ENCODE measurements around the gene HCFC2. TPM values are rescaled to one million over a fixed set of nuclear protein-coding genes. Genes with fewer than 3 reads are reported as not detected.
"Not testable (repeated sequence)": the region's sequence is repeated elsewhere in the genome, so short reads cannot be mapped to it uniquely, and the experiment has no call there.

The HCFC2 gene
- polyA plus RNA-seq, 1 donor, result 34.3 TPM

GRCh38 chr12:104057771-104058197 is 6.5 kb upstream of the HCFC2 start:
- DNase-seq (ENCODE audit: low read depth), result no peak

GRCh38 chr12:104058802-104059201 is 5.5 kb upstream of the HCFC2 start:
- no peak for DNase-seq (ENCODE audit: low read depth)

GRCh38 chr12:104059963-104060362 is 4.4 kb upstream of the HCFC2 start:
- DNase-seq (ENCODE audit: low read depth), result no peak

DNA sequence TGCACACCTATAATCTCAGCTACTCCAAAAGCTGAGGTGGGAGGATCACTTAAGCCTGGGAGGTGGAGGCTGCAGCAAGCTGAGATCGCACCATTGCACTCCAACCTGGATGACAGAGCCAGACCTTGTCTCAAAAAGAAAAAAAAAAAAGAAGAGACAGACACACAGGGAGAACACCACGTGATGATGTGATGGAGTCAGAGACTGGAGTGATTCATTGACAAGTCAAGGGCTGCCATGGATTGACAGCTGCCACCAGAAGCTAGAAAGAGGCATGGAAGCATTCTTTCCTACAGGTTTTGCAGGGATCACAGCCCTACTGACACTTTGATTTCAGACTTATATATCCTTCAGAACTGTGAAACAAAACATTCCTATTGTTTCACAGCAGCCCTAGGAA is 3.5 kb upstream of the HCFC2 start:
- DNase-seq (ENCODE audit: low read depth), result no peak

GRCh38 chr12:104063712-104064030 is 660 bp upstream of the HCFC2 start:
- no peak for DNase-seq (ENCODE audit: low read depth)

DNA sequence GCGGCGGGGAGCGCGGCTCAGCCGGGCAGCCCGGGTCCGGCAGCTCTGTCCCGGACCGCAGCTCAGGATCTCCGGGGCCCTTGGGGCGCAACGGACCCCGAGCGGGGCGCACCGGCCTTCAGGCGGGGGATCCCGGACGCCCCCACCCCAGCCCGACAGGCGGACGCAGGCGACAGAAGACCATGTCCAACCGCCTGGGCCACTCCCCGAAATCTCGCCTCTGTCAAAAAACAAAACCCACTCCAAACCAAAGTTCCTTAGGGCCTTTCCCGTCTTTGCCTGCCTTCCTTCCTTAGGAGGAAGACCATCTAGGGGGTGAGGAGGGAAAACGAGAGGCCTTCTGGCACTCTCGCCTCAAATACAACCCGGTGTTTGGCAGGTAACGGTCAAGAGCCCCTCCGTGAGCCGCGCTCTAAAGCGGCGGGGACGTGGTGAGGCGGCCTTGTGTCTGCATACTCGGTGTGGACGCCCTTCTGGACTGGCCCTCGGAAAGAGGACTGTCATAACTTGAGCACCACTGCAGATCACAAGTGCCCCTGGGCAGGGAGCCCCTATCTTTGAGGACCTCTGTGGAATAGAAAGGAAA is 604 bp downstream of the HCFC2 start:
- no peak for DNase-seq (ENCODE audit: low read depth)

DNA sequence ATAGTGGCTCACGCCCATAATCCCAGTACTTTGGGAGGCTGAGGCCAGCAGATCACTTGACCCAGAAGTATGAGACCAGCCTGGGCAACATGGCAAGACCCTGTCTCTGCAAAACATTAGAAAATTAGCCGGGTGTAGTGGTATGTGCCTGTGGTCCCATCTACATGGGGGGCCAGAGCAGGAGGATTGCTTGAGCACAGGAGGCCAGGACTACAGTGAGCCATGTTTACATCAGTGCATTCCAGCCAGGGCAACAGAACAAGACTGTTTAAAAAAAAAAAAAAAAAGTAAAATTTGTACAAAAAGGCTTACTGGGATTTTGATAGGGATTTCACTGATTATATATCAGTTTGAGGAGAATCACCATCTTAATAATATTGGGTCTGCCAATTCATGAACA is 7.8 kb downstream of the HCFC2 start:
- DNase-seq (ENCODE audit: low read depth), result no peak

GRCh38 chr12:104073699-104074098 is 9.4 kb downstream of the HCFC2 start:
- no peak for DNase-seq (ENCODE audit: low read depth)

- DNase-seq (ENCODE audit: low read depth), result no peak
Observed at GRCh38 chr12:104079024-104079423, 14.7 kb downstream of the HCFC2 start.

DNA sequence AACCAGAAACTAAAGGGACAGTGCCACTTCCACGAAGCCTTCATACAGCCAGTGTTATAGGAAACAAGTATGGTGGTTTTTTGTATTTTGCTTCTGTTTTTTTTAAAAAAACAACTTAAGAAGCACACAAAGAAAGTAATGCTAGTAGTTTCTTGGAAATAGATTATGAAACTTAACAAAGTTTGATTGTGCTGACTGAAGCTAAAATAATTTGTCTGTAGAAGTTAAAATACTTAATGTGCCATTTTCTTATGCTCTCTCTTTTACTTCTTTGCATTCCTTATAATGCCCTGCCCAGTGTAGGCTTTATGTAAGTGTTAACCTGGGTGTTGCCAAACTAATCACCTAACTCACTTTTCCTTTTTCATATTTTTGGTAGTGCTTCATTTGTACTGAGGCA is 16.4 kb downstream of the HCFC2 start:
- no peak for DNase-seq (ENCODE audit: low read depth)

DNA sequence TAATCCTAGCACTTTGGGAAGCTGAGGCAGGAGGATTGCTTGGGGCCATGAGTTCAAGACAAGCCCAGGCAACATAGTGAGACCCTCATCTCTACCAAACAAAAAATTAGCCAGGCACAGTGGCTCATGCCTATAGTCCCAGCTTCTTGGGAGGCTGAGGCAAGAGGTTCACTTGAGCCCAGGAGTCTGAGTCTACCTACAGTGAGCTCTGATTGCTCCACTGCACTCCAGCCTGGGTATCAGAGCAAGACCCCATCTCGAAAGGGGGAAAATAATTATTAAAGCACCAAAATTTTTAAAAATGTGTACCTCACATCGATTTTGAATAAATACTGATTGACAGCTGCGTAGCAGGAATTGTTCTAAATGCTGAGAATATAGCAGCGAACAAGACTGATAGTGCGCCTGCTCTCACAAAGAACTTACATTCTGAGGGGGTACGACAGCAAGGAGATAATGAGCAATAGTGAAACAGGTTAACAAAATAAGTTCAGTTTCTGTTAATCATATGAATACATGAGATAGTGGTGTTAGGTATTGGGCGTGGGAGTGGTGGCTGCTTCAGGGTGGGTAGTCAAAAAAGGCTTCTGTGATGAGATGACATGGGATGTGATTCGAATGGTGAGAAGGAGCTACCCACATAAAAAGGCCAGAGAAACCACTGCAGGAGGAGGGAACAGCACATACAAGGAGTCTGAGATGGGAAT is 19.6 kb downstream of the HCFC2 start:
- DNase-seq (ENCODE audit: low read depth), result no peak

- no peak for DNase-seq (ENCODE audit: low read depth)
Observed at GRCh38 chr12:104090685-104091084, 26.4 kb downstream of the HCFC2 start.

DNA sequence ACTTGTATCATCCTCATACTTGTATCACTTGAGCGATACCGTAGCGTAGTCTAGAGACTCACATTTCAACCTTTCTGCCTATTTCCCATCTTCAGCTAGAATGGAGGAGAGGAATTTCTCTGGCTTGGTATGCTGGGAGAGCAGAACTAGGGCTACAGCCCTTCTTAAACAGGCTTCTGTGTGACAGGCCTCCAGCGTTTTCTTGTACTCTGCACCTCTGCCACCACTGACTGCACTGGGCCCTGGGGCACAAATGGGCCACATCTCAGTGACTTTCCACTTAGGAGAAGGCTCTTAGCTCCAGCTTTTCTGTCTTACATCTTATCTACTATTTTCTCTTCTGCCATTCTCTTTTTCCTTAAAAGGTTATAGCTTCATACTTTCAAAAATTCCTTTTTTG is 26.8 kb downstream of the HCFC2 start:
- no peak for DNase-seq (ENCODE audit: low read depth)

DNA sequence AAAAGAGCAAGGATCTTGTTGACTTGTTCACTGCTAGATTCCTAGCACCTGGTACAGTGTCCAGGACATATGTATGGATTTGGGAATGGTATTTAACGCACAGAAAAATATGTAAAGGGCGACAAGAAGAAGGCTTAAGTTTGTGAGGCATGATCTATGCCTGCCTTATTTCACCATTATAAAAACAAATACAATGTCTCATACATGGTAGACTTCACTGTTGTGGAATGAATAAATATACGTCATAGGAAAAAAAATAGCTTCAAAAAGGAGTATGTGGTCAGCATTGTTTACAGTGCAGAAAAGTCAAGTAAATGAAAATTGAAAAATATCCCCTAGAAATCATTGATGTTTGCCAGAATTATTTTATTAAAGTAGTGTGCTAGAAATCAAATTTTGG is 30.0 kb downstream of the HCFC2 start:
- DNase-seq (ENCODE audit: low read depth), result no peak

DNA sequence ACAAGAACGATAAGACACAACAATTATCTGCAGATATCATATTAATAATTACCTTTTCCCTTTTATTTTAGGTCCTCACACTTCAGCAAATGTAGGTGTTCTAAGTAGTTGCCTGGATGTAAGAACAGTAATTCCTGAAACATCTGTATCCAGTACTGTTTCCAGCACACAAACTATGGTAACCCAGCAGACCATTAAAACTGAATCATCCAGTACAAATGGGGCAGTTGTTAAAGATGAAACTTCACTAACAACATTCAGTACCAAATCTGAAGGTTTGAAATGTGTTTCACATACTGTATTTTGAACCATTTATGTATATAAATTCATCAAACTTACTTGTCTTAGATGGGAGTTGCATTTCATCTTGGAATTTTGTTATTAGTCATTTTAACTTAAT is 31.0 kb downstream of the HCFC2 start:
- DNase-seq (ENCODE audit: low read depth), result no peak

DNA sequence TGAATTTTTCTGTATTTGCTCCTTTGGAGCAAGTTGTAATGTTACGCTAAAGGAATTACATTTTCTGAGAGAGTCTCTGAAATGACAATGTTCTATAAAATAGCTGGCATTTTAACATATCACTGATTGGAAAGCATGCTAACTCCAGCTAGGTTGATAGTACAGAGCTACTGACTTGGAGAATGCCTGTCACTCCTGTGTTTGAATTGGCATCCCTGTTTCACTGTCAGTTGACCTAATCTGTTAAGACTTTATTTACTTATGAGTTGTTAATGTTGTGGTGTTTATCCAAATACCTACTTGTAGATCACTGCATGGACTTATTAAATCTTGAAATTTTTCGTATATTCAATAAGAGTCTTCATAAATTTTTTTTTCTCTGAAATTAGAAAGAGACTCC is 33.6 kb downstream of the HCFC2 start:
- DNase-seq (ENCODE audit: low read depth), result no peak

- no peak for DNase-seq (ENCODE audit: low read depth)
Observed at GRCh38 chr12:104105461-104105860, 41.1 kb downstream of the HCFC2 start.

DNA sequence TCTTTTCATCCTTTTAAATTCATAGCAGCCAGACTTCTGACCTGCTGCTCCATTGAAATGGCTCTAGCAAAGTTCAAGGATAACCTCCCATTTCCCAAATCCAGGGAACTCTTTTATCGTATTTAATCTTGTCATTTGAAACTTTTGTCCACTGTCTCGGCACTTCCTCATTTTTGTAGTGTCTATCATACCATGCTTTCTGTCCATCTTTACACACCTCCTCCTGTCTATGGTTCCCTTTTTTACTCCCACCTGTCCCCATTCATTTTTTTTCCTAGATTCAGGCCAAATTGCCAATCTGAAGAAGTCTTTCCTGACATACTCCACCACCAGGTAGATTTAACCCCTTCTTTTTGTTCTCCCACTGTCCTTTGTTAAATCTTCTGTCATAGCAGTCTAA is 42.6 kb downstream of the HCFC2 start:
- DNase-seq (ENCODE audit: low read depth), result no peak

GRCh38 chr12:104108755-104109445 is 44.6 kb downstream of the HCFC2 start:
- peak; percentile 72 for DNase-seq (ENCODE audit: low read depth)

DNA sequence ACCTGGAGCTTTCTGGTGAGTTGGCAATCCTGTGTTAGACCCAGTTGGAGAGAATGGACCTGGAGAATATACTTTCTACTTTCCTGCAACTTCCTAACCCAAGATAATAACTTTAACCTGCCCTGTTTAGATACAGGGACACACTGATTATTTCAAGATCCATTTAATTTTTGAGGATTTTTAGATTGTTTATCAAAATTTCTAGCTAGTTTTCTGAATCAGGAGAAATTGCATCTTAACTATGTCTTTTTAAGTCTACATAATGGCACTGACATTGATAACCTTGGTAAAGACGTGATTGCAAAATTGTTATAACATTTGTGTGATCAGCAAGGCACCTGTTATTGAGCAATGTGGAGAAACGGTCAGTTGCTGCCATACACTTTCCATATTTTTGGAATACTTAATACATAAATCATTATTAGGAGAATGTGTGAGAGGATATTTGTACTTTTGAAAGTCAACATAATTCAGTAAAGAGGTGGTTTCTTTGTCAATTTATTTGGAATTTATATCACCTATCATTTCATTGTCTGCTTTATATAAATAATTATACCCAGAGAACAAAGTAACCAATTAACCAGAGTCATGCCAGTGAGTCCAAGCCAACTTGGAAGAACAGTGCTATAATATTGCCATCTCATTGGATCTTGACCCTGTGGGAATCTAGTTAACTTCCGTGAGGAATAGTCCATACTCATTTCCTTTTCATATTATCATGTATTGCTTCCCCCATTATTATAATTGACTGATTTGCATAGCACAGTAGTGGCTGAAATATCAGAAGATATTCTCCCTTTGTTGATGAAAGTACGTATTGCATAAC is 45.3 kb downstream of the HCFC2 start:
- no peak for DNase-seq (ENCODE audit: low read depth)

DNA sequence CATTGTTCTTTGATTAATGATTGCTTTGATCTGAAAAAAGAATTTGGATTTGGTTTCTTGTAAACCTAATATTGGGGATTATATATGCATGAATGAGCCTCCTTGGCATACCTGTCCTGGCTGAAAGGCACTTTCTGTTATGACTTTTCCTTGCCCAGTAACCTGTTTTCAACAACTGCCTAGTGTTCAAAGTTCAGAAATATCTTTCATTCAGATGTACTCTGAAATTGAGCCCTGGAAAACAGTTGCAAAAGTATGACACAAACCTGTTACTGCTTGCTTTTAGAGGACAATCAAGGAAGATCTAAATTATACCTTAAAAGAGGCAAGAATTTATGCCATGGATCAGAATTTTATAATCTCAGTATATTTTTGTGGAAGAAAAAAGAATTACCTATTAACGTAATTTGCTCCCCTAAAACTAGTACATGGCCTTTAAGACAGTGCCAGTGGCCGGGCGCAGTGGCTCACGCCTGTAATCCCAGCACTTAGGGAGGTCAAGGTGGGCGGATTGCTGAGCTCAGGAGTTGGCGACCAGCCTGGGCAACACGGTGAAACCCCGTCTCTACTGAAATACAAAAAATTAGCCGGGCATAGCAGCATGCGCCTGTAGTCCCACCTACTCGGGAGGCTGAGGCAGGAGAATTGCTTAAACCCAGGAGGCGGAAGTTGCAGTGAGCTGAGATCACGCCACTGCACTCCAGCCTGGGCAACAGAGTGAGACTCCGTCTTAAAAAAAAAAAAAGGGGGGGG is 50.7 kb downstream of the HCFC2 start:
- not testable (repeated sequence) for DNase-seq (ENCODE audit: low read depth)

DNA sequence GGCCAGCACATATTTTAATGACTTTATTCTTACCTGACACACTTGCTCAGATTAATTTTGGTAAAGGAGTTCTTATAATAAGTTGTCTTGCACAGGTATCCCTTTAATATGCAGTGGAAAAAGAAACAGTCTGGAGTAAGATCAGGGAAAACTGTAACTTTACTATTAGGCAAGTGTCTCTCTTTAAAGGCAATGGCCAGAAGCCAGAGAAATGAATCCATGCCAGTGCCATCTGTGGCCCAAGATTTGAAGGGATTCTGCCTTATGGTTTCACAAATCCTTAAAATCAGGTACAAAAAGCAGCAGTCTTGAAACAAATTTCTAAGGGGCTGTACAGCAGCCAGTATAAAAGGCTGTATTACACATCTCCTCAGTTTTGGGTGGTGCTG is 51.2 kb downstream of the HCFC2 start:
- DNase-seq (ENCODE audit: low read depth), result no peak

Measured in forelimb muscle (tissue), 1 donor.